GM18508 (cell line): ENCODE results near the gene CREG2.
"Not testable (repeated sequence)": the region's sequence is repeated elsewhere in the genome, so short reads cannot be mapped to it uniquely, and the experiment has no call there.

Experiments
- ATAC-seq: cut with Tn5 transposase; IDR thresholded peaks from one replicate; pipeline ENCODE4 v1.9.1; 2021; ENCODE audit warnings: moderate number of reproducible peaks; ENCODE audit not compliant: insufficient read depth, unreplicated experiment

Gene CREG2

DNA sequence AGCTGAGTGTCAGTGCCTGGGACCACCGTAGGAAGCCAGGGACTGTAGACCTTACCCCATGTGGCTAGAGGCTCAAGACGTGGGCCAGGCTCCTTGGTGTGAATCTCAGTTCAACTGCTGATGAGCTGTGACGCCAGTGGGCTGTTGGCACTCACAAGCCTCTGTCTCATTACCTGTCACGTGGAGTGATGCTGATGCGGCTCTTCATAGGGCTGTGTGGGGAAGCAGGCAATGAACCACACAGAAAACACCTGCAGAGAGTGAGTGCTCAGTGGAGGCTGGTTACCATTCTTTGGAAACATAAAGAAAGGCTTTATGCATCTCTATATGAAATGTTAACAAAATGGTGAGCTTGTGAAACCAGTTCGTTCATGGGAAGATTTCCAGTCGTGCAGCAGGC is 36.1 kb downstream of the CREG2 start:
- ATAC-seq = no peak

DNA sequence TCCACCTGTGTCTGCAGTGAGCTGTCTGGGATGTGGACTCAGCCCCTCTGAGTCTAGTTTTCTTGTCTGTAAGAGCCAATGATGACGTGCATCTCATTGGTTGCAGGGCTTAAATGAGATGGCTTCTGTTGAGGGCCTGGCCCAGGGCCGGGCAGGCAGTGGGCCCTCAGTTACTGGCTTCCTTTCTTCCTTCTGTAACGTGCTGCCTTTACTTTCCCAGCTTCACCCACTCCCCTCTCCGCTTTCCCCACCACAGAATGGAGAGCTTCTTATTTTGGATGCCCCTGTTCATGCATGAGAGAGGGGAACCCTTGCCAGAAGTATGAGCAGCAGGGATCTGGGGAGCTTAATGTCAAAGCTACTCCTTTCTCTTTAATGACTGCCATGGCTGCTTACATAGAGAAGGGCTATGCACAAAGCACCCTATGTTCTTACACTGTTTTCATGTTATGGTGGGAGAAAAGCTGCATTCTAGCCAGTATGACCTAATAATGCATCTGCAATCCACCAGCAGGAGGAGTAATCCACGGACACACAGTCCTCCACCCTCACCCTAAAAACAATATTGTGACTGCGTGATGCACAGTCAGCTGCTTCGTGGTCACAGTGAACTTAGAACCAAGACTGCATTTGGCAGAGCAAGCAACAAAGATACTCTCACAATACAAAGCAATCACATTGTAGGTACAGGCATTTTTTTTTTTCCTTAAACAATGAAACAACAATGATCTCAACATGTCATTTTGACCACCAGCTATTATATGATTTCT is 37.2 kb downstream of the CREG2 start:
- no peak for ATAC-seq

DNA sequence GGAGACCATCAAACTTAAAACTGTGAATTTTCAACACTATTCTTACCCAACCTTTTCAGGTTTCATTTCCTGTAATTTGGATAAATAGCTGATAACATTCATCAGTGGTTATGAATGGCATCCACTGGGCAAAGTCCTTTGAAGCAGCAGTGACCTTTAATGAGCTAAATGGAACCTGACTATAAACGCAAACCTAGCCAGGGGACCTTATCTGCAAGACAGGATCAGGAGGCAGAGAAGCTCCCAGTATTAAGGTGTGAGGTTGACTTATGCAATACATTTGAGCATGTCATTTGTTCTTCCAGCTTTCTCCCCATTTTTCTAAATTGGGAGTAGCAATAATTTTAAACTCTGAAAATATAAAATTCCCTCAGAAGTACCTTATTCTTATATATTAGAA is 38.4 kb downstream of the CREG2 start:
- ATAC-seq = no peak

DNA sequence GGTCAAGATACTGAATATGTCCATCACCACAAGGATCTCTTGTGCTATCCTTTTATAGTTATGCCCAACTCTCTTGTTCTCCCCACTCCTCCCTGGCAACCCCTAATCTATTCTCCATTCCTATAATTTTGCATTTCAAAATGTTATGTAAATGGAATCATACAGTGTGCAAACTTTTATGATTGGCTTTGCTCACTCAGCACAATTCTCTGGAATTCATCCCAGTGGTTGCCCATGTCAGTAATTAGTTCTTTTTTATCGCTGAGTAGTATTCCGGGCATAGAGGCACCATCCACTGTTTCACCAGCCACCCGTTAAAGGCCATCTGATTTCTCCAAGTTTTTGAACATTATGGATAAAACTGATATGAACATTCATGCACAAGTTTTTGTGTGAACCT is 40.4 kb downstream of the CREG2 start:
- ATAC-seq = no peak

DNA sequence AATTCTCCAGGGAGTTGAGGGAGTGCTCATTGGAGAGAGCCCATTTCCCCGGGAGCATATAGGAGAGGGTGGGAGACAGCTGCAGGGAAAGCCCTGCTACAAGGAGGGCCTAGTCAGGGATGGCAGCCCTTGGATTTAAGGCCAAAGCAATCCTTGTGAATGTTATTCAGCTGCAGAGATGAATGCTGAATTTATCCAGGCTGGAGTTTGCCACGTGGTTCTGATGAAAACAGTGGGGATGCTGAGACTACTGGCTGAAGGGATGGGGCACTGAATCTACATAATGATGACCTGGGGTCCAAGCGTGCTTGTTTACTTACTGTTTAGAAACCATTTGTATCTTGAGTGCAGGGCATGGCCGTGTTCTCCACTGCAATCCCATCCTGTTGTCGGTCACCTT is 43.2 kb downstream of the CREG2 start:
- no peak for ATAC-seq

DNA sequence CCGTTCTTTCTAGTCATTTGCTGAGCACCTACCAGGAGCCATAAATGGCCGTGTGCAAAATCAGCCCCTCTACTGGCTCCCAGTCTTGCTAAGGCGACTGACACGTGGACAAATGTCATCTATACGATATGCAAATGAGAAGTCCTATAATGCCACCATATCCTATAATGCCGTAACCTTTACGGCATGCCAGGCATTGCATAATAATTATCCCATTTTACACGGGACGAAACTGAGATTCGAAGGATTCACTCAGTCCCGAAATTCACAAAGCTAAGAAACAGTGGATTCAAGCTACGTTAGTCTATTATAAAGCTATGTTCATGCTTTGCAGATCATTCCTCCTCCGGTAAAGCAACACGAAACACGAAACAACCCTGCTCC is 44.7 kb downstream of the CREG2 start:
- no peak for ATAC-seq

DNA sequence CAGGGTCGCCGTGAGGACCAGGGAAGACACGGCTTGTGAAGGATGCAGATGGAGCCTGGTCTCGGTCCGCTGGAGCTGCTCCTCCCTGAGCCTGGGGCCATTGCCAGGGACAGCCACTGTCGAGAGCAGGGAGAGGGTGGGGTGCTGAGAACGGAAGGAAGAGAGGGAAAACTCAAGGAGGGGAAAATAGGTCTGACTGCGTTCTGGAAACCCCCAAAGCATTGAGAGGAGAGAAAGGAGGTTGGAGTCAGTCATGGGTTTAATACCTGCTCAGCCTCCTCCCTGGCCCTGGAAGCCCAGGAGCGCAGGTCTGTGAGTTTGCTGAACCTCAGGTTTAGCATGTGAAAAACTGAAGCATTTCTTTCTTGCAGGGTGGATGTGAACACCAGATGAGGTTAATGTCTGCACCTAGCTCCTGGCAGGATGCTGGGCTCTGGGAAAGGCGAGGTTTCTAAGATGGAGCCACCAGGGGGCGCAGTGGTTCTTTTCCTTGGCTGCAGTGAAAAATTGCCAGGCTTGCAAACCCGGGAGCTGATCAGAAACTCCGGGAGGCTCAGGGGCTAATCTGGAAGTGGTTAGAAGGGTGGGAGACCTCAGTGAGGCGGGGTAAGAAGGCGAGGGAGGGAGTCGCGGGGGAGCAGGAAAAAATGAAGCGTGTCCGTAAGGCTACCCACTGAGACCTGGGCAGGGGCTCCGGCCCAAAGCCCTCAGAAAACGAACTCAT is 45.2 kb downstream of the CREG2 start:
- ATAC-seq = no peak

DNA sequence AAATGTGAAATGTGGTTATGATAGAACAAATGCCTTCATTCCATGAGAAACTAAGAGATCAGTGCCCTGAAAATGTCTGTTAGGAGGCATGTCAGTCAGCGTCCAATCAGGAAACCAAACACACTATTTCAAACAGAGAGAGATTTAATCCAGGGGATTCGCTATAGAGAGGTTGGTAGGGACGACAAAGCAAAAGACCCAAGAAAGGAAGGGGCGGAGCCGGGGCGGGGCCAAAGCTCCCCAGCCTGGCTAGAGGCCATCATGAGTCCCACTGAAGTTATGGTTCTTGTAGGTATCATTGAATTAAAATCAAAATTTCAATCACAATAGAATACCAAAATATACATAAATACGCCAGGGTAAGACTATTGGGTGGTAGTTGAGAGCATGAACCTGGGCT is 45.9 kb downstream of the CREG2 start:
- ATAC-seq = no peak

DNA sequence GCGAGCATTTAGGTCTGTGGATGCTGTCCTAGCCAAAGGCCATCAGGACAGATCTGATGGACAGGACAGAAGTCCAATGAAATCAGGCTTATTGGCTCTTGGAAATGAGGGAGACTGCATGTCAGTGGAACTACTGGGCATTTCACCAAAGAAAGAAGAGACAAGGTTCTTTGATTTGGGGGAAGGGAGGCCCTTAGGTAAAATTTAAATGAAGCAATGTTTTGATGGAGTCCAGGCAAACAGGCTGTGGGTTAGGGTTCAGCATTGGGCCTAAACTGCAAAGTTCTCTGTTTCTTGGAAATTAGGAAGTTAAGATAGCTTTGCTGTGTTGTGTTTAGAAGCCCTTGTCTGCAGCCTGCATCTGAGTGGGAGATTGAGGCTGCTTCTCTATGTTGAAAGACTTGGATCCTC is 47.2 kb downstream of the CREG2 start:
- ATAC-seq = no peak

DNA sequence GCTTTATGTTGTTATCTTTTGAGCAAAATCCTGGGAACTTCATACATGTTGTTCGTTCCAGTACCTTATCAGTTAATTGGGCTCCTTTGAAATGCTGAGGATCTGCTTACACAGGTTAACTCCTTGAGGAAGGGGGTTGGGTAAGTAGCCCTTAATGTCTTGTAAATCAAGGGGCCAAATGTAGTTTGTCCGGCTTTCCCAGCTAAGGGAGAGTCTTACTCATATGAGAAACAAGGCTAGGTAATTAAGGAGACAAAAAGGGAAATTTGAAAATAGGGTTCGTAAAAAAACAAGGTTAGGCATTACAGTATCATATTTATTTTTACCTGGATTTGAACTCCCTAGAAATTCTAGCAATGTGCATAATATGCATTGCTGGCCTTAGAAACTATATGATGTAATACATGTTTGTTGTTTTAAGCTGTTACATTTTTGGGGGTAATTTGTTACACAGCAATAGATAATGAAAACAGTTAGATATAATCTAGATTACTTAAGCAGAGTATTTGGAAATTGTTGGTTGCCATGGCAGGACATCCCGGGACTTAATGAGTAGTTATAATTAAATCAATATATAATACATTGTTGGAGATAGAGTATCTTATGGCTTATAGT is 47.9 kb downstream of the CREG2 start:
- ATAC-seq = no peak

DNA sequence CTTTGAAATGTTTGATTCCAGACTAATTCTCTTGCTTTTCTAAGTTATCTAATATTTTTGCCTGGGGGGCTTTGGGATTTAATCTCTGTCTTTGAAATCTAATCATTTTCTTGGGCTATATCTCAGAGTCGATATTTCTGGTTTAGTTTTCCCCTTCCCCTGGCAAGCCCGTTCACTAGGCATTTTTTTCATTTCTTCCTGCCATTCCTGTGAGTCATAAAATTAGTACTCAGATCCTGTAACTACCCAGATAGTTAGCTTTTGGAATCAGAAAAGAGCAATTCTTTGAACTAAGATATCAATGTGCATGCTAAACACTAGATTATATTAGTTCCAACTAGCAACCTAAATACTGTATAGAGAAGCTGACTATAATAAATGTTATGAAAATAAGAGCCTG is 49.4 kb downstream of the CREG2 start:
- ATAC-seq = no peak

DNA sequence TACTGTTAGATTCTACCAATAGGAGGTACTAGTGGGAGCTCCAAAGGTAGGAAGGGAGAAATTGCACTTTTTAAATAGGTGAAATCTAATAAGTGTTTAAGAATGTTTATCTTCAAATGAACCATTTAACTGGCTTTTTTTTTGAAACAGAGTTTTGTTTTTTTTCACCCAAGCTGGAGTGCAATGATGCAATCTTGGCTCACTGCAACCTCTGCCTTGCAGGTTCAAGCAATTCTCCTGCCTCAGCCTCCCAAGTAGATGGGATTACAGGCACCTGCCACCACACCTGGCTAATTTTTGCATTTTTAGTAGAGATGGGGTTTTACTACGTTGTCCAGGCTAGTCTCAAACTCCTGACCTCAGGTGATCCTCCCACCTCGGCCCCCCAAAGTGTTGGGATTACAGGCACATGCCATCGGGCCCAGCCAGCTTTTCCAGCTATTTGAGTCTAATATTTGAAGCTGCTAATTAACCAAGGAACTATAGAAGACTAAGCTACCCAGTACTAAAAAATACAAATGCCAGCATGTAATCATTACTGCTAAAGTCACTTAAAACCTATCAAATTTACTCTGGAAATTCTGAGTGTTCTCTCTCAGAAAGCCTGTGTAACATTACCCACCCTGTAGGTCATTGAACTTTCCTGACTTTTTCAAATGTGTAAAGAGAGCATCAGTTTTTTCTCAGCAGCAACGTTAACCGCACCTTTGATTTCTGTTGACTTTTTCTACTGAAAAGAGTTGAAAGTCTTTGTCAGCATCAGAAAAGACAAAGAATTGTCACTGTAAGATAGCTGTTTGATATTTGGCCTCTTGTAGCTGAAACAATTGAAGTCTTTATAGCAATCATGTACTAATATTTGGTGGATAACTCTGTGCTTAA is 54.2 kb downstream of the CREG2 start:
- ATAC-seq = no peak

DNA sequence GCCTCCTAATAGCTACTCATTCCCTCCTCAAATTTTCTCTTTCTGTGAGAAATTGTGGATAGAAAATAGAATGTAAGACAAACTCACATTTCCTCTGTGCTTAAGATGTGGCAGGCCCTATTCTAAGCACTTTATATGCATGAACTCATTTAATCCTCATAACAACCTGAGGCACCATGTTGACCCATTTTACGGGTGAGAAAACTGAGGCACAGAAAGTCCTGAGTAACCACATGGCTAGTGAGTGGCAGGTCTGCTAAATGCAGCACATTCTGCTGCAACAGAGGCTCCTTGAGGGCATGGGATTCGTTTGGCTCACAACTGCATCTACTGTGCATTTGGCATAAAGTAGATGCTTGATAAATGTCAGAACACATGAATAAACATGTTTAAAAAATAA is 56.1 kb downstream of the CREG2 start:
- ATAC-seq = no peak

DNA sequence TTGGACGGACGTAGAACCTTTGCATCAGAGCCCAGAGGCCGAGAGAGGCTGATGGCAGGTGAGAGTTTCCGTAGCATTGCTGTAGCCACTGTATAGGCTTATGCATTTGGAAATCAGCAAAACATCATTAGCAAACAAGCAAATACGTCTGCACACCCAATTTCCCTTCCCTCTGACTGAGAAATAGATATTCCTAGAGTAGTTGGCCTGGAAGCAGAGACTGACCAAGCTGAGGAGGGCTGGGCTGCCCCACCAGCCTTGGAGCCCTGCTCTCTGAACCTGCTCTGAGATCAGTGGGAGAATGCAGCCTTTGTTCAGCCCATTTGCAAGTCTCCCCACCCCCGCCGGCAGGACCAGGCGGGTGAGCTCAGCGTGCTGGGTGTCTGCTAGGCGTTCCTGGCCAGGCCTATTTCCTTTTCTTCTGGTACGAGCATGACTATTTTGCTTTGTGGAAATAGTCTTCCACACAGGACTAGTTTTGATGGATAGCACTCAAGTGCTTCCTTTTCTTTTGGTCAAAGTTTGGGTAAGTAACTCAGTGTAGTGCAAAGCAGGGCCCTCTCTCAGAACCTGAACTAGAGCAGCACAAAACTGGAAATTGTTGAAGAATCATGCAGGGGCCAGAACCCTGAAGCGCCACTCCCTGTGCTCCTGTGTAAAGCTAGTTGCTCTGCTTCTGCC is 56.9 kb downstream of the CREG2 start:
- ATAC-seq = no peak

DNA sequence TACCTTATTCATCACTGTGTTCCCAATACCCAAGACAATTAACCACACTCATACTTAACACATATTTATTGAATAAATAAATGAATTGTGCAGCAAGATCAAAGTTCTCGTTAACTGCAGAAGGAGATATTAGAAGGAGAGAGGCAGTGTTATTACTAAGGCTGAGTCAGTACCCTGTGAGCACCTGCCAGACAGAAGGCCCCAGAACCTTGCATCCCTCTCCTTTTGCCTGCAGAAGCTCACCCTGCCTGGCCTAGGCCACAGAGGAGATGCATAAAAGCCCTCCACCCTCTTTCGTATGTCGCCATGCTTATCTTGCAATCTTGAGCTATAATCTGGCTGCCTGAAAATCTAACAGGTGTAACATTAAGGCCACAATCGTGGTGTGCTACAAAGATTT is 58.3 kb downstream of the CREG2 start:
- ATAC-seq = no peak

DNA sequence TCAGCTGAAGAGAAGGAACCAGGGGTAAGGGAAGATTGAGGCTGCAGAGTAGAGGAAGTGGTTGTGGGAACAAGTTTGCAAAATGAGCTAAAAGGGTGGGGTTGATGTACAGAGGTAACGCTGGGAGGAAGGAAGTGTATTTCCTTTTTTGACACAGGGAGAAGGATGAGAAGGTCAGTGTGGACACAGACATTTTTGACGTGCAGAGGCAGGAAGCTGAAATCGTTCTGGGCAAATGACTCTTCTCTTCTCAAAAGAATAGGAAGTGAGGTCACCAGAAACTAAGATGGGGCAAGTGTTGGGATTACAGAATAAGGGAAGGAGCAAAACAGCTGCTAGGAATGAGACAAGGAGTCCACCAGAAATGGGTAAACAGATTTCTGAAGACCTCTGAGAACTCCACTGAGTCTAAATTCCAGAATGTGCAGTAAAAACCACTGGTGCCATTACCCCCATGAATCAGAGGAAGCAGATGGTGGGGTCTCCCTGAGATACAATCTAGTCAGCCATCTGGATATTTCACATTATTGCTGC is 58.8 kb downstream of the CREG2 start:
- ATAC-seq = no peak

DNA sequence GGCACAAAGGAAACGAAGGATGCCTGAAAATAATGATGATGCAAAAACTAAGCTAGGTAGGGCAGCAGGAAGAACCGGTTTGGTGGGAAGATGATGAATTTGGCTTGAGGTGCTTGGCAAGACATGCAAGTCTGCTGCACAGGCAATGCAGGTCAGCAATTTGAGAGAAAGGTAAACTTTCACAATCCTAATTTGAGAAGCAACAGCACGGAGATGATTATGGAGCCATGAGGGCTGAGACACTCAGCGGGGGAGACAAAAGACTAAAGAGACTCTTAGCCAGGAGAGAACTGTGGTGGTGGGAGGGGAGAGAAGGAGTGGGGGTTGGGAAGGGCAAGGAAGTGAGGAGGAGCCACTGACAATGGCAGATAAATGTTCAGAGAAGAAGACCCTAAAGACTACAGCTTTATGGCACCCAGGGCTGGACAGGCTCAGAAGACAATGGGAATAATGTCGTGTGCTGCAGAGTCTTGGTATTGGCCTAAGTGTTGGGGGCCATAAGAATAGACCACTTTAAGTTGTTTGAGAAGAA is 59.4 kb downstream of the CREG2 start:
- no peak for ATAC-seq

DNA sequence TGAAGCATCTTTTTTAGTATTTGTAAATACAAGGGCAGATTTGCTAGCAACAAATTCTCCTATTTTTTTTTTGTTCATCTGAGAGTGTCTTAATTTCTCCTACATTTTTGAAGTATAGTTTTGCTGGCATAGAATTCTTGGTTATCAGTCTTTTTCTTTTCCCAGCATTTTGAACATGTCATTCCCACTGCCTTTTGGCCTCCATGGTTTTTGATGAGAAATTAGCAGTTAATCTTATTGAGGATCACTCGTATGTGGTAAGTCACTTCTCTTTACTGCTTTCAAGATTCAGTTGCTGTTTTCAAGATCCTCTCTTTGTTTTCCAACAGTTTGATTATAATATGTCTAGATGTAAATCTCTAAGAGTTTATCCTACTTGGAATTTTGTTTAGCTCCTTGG is 61.9 kb downstream of the CREG2 start:
- no peak for ATAC-seq

DNA sequence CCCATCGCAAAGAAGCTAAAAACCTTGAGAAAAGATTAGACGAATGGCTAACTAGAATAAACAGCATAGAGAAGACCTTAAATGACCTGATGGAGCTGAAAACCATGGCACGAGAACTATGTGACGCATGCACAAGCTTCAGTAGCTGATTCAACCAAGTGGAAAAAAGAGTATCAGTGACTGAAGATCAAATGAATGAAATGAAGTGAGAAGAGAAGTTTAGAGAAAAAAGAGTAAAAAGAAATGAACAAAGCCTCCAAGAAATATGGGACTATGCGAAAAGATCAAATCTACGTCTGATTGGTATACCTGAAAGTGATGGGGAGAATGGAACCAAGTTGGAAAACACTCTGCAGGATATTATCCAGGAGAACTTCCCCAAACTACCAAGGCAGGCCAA is 70.7 kb downstream of the CREG2 start:
- ATAC-seq = not testable (repeated sequence)

DNA sequence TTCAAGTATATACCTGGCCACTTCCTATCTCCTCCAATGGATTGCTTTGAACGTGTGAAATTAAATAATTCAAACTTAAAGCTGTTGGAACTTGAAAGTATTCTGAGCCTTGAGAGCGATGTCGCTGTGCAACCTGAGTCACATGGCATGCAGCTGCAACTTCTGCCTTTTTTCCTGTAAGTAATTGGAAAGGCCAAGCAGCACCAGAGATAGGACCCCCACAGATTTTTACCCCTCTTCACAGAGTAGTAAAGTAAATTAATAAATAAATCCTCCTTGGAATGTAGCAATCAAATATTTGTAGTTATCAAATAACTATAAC is 75.6 kb downstream of the CREG2 start:
- ATAC-seq = no peak
